ENCODE results near the gene CAPN15.

GRCh38 chr16:595094-595528, 67.6 kb downstream of the CAPN15 start:
- TF ChIP-seq CTCF (conservative IDR thresholded peaks at IDR 0.05; ENCODE audit: low read length) = no peak
- TF ChIP-seq EZH2phosphoT487 (IDR thresholded peaks at IDR 0.05; ENCODE audit: borderline replicate concordance, low read depth, low read length) = no peak
